PC-3 (cell line): ENCODE results near the gene LGALS9.

Experiments used
- EZH2 ChIP-seq: fragments of 300-600 bp; sonication (generic); IDR thresholded peaks from one replicate; pipeline ENCODE4 v1.6.1; 2017; ENCODE audit warnings: antibody characterized with exemption, mild to moderate bottlenecking, low read length; ENCODE audit not compliant: unreplicated experiment
- EZH2phosphoT487 ChIP-seq: fragments of 300-600 bp; sonication (generic); IDR thresholded peaks from 2 replicates; pipeline ENCODE4 v1.6.1; 2018; ENCODE audit warnings: mild to moderate bottlenecking, antibody characterized with exemption, low read length, borderline replicate concordance
- TF ChIP-seq, protein P1 (sequence below): fragments of 300-600 bp; sonication (generic); conservative IDR thresholded peaks from 2 replicates; pipeline ENCODE4 v1.5.1; 2017; ENCODE audit warnings: antibody characterized with exemption, low read depth, mild to moderate bottlenecking, low read length

DNA sequence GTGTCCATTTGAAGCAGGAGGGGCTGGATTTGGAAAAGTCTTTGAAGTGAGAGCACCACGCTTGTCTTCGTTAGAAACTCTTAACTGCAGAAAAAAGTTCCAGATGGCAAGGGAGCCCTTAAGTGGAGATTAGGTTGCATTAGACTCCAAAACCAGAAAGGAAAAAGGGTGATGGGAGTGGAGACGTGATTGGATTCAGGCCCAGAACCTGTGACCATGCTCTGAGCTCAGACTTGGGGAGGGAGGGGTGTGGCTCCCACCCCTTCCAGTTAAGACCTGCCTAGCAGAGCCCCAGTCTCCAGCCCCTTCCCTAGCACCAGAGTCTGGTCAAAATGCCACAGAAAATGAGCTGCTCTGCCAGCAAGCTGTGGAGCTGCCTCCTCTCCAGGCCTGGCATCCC, 6.4 kb upstream of the LGALS9 start:
- TF ChIP-seq, protein P1, sequence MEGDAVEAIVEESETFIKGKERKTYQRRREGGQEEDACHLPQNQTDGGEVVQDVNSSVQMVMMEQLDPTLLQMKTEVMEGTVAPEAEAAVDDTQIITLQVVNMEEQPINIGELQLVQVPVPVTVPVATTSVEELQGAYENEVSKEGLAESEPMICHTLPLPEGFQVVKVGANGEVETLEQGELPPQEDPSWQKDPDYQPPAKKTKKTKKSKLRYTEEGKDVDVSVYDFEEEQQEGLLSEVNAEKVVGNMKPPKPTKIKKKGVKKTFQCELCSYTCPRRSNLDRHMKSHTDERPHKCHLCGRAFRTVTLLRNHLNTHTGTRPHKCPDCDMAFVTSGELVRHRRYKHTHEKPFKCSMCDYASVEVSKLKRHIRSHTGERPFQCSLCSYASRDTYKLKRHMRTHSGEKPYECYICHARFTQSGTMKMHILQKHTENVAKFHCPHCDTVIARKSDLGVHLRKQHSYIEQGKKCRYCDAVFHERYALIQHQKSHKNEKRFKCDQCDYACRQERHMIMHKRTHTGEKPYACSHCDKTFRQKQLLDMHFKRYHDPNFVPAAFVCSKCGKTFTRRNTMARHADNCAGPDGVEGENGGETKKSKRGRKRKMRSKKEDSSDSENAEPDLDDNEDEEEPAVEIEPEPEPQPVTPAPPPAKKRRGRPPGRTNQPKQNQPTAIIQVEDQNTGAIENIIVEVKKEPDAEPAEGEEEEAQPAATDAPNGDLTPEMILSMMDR, result no peak
- TF ChIP-seq EZH2, result no peak
- no peak for TF ChIP-seq EZH2phosphoT487
